GM21619 (cell line): ENCODE data around the gene FAXDC2.
A peak's percentile ranks its signal among the peaks of the same experiment; 100 is the strongest.
"Not testable (repeated sequence)": the region's sequence is repeated elsewhere in the genome, so short reads cannot be mapped to it uniquely, and the experiment has no call there.

Source experiments
- ATAC-seq: cut with Tn5 transposase; IDR thresholded peaks from one replicate; pipeline ENCODE4 v1.9.1; 2021; ENCODE audit not compliant: unreplicated experiment

Gene FAXDC2

GRCh38 chr5:154862766-154863165, 12.4 kb upstream of the FAXDC2 start:
- no peak for ATAC-seq

- no peak for ATAC-seq
These were observed 11.5 kb upstream of the FAXDC2 start for GRCh38 chr5:154861946-154862345.

GRCh38 chr5:154860765-154861164, 10.4 kb upstream of the FAXDC2 start:
- ATAC-seq, result no peak

DNA sequence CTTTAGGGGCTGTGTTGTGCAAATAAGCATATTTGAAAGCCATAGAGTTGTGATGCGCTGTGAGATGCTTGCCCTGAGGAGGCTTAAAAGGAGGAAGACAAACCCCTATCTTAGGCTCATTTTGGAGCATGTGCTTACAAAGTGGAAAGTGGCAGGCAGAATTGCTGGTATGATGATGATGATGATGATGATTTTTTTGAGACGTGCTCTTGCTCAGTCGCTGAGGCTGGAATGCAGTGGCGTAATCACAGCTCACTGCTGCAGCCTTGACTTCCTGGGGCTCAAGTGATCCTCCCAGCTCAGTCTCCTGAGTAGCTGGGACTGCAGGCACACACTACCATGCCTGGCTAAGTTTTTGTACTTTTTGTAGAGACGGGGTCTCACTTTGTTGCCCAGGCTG, 9.7 kb upstream of the FAXDC2 start:
- no peak for ATAC-seq

GRCh38 chr5:154858972-154859871, 8.8 kb upstream of the FAXDC2 start:
- ATAC-seq, result no peak

DNA sequence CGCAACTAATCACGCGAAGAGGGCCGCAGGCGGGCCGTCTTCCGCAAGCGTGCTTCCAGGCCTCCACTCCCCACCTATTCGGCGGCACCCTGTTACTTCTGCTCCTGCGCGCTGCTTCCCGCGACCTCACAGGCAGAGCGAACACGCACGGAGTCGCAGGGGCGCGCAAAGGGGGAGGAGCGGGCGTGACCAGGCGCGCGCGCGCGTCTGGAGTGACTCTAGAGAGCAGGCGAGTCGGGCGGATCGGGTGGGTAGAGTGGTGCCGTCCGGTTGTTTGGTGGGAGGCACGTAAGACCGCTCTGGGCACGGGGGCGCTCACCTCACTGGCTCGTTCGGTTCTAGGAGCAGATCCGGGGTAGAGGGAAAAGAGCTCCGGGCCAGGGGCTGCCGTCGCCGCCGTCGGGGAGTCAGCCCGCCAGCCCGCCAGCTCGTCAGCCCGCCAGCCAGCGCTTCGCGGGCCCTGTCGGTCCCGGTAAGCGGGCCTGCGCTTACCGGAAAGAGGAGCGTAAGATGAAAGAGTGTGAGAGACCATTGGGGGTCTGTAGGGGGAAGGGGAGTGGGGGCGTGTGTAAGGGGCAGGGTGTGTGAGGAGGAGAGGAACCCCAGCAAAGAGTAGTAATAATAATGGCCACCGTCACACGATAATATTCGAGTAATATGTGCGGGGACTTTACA, 8.0 kb upstream of the FAXDC2 start, which contains the start of gene CNOT8:
Gene CNOT8 (plus strand): TSS at position 331 of the 675 bp plus-strand sequence. CDS start 4,652 bp downstream, outside the sequence.
- peak; percentile 68 for ATAC-seq

GRCh38 chr5:154857530-154858296, 7.3 kb upstream of the FAXDC2 start:
- peak; percentile 67 for ATAC-seq

GRCh38 chr5:154851351-154851750, 948 bp upstream of the FAXDC2 start:
- ATAC-seq, result no peak

GRCh38 chr5:154849791-154850201, 607 bp downstream of the FAXDC2 start:
- ATAC-seq, result no peak

- no peak for ATAC-seq
These were observed 1.1 kb downstream of the FAXDC2 start for GRCh38 chr5:154849264-154849785.

- no peak for ATAC-seq
These were observed 5.6 kb downstream of the FAXDC2 start for GRCh38 chr5:154844809-154845208.

- ATAC-seq, result no peak
These were observed 7.5 kb downstream of the FAXDC2 start for GRCh38 chr5:154842689-154843530.

DNA sequence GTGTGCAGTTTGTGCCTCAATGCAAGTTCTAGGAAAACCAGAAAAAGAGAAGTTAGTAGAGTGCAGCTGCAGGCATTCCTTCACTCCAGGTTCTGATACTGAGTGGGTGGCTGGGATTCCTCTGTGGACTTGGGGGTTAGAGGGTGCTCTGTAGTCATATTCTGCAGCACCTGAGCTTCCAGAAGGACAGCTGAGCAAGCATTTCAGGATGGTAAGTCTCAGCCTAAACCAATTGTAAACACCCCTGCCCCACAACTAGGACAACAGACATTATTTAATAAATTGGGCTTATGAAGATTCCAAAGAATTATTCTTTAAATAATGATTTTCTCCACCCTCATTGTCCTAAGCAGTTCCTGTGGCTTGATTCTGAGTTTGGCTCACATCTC, 9.1 kb downstream of the FAXDC2 start:
- no peak for ATAC-seq

DNA sequence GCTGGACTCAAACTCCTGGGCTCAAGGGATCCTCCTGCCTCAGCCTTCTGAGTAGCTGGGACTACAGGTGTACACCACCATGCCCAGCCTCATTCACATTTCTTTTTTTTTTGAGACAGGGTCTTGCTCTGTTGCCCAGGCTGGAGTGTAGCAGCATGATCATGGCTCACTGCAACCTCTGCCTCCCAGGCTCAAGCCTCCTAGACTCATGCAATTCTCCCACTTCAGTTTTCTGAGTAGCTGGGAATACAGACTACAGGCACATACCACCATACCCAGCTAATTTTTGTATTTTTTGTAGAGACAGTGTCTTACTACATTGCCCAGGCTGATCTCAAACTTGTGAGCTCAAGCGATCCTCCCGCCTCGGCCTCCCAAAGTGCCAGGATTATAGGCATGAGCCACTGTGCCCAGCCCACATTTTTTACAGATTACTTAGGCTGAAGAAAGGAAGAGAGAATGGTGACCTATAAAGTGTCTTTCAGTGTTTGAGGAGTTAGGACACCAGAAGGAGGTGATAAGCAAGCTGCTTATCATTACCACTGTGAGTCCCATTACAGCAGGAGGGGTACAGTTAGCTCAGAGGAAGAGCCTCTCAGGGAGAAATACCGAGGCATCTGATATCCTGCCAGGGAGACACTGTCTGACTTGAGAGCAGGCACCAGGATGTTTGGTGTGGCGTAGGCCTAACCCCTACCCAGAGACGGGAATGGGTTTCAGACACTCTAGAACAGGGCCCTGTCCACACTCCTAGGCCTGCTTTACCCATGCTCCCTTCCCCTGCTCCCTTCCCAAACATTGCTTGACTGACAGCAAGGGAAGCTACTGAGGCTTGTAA, 9.7 kb downstream of the FAXDC2 start:
- ATAC-seq, result no peak

GRCh38 chr5:154837009-154837901, 13.1 kb downstream of the FAXDC2 start:
- no peak for ATAC-seq

DNA sequence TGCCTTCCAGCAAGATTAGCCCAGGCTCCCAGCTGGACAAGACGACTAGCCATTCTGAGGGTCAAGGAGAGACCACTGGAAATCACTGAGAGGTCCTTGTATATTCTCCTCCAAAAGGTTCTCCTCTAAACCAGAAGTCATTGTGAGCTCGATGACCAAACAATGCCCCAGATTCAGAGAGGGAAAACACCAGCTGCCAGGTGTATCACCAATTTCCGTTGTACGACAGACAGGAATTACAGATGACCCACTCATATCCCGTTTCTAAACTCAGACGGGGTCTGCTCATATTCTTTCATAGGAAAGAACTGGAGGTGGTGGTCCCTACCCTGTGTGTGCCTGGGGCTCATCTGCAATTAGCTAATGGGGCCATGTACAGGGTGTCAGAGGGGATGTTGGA, 14.2 kb downstream of the FAXDC2 start:
- ATAC-seq, result no peak

- ATAC-seq, result not testable (repeated sequence)
These were observed 14.7 kb downstream of the FAXDC2 start for GRCh38 chr5:154835701-154836052.

GRCh38 chr5:154834053-154834452, 16.4 kb downstream of the FAXDC2 start:
- no peak for ATAC-seq
